H1 (cell line): Measurements from ENCODE around the gene WDR64. TPM values are rescaled to one million over a fixed set of nuclear protein-coding genes. Genes with fewer than 3 reads are reported as not detected.

Experiments
- GABPA ChIP-seq: IDR thresholded peaks from 2 replicates; pipeline ENCODE4 v1.6.1; 2011; ENCODE audit warnings: mild to moderate bottlenecking, low read length, moderate library complexity, borderline replicate concordance; ENCODE audit not compliant: insufficient read depth
- polyA plus RNA-seq, 7 experiments: library from polyadenylated mRNA; depleted of rRNA in 3 of 7; stranded (reverse) in 5 of 7; unstranded in 2 of 7; fragments of >200 nt in 5 of 7; fragments of 200-250 nt in 2 of 7; gene quantifications; 1 replicate in 5 of 7; 2 replicates in 1 of 7; 4 replicates in 1 of 7; pipeline versions ENCODE4 v1.2.1 to v1.2.3, GENCODE V29; 2011 to 2013; ENCODE audit warnings: missing spikeins in 2 of 7, mixed read lengths in 2 of 7
- total RNA-seq: library from RNA; stranded (reverse); fragmentation: NEBNext Ultra II Directional; extraction: Animal tissue kit (Norgen Biotek cat#: 25700); gene quantifications from 2 replicates; pipeline ENCODE4 v1.2.1, GENCODE V29; 2021

The WDR64 gene
- total and polyA plus RNA-seq, 2 of the 8 experiments (the other 6 are each of a cell fraction or from before 2014, with no cell fraction given) = 0.02 TPM; not detected in 1

GRCh38 chr1:241789061-241789460 lies 137.0 kb downstream of the WDR64 start (continued):
- TF ChIP-seq GABPA = no peak
